Epithelial cell of prostate (primary cell): Measurements from ENCODE around the gene TUBA1A.
A peak's percentile ranks its signal among the peaks of the same experiment; 100 is the strongest.
"Not testable (repeated sequence)": the region's sequence is repeated elsewhere in the genome, so short reads cannot be mapped to it uniquely, and the experiment has no call there.

Experiments used
- DNase-seq: peaks from one replicate; pipeline ENCODE4 v3.0.0-alpha.2; 2011; ENCODE audit warnings: low read depth, low spot score
- H3K27ac ChIP-seq: fragments of 450-650 bp; 2 replicates; pipeline ENCODE4 v1.5.1; 2017; ENCODE audit warnings: mild to moderate bottlenecking

TUBA1A gene

GRCh38 chr12:49188916-49189367 lies at the start of gene TUBA1A:
Gene TUBA1A (minus strand): TSS chr12:49189080. CDS start chr12:49188979, 101 bp downstream.
- peak; percentile 89 for DNase-seq
- H3K27ac ChIP-seq: peak within 1 kb of the TSS; percentile 64

DNA sequence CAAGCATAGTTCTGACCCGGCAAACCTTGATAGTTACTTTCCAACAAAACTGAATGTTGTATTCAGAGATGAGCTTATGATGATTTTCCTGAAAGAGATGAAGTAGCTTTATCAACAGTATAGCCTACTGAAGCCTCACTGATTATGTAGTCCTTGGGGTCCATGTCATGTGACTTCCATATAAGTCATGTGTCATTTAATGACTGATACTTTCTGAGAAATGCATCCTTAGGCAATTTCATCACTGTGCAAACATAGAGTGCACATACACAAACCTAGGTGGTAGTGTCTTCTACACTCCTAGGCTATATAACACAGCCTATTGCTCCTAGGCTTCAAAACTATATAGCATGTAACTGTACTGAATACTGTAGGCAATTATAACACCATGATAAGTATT lies 47.5 kb upstream of the TUBA1A start:
- no peak overlapping the region for H3K27ac ChIP-seq
- DNase-seq: no peak

GRCh38 chr12:49233842-49234526 lies 45.1 kb upstream of the TUBA1A start:
- H3K27ac ChIP-seq: peak overlapping the region; percentile 80
- DNase-seq: no peak

- H3K27ac ChIP-seq: no peak overlapping the region
- DNase-seq: no peak
These were observed 44.3 kb upstream of the TUBA1A start for GRCh38 chr12:49232940-49233841.

DNA sequence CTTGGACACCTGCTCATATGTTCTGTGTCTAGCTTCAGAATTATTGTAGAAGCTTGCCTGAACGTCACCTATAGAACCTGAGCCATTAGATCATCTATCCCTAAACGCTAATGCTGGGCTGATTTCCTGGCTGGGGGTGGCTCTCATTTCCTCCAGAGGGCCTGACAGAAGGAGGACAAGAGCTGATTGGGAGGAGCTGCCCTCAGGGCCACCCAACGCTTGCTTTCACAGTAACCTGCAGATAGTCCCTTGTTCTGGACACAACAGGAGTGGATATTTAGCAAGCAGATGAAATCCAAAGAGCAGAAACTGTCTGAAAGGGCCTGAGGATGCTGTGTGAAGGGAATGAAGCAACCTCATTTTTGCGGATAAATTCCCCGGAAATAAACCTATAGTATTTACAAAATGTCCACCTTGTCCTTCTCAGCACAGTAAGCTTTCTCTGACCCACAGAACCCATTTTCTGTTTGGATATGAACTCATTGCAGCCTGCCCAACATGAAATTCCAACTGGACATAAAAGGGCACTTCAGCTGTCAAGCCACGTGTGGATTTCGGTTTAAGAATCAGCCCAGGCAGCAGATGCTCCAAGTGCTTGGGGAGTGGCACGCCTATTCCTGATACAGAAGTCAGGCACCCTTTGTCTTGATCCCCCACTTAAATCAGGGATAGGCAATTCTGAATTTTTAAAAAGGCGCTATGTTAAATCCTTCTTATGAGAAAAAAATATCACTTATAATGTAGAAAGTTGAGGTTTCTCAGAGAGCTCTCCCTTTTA lies 43.2 kb upstream of the TUBA1A start:
- no peak overlapping the region for H3K27ac ChIP-seq
- DNase-seq: no peak

DNA sequence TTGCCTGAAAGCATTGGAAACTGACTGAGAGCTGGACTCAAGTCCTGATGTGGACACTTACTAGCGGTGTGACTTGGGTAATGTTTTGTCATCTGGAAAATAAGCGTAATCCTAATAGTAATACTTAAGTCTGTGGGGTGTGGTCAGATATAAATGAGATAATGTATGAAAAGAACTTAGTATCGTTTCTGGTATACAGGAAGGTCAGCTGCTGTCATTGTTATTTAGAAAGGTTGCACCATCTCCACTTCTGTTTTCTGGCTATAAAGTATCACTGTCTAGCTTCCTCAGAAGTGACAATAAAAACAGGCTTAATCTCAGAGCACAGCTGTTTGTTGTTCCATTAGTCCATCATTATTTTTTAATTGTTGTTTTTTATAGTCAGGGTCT lies 41.9 kb upstream of the TUBA1A start:
- no peak overlapping the region for H3K27ac ChIP-seq
- no peak for DNase-seq

GRCh38 chr12:49230176-49230804 lies 41.4 kb upstream of the TUBA1A start:
- DNase-seq: no peak
- no peak overlapping the region for H3K27ac ChIP-seq

- no peak for DNase-seq
These were observed 39.8 kb upstream of the TUBA1A start for GRCh38 chr12:49228653-49229052.

GRCh38 chr12:49227713-49228112 lies 38.8 kb upstream of the TUBA1A start:
- no peak for DNase-seq
- no peak overlapping the region for H3K27ac ChIP-seq

More at GRCh38 chr12:49228653-49229052, 39.8 kb upstream of the TUBA1A start:
- H3K27ac ChIP-seq: no peak overlapping the region

DNA sequence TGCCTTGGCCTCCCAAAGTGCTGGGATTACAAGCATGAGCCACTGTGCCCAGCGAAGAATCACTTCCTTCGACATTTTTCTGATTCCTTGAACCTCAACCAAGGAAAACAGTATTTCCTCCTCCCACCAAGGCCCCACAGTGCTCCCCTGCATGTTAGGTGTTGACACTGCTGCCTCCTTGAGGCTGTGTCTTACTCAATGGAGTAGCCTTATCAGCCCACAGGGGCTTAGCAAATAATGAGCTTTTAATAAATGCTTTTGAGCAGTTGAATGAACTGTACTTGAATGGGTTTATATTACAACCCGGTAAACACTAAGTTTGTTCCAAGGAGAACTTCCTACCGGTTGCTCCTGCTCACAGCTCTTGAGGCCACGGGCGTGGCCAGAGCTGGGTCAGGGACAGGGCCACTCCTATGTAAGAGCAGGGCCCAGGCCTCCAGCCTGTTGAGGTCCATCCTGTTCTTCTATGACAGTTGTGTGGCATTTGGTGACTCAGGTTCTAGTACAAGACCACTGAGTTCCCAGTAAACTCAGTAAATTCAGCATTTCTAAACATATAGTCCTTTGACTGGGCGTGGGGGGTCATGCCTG lies 36.8 kb upstream of the TUBA1A start:
- H3K27ac ChIP-seq: no peak overlapping the region
- DNase-seq: no peak

- DNase-seq: no peak
- no peak overlapping the region for H3K27ac ChIP-seq
These were observed 34.9 kb upstream of the TUBA1A start for GRCh38 chr12:49223590-49224369.

DNA sequence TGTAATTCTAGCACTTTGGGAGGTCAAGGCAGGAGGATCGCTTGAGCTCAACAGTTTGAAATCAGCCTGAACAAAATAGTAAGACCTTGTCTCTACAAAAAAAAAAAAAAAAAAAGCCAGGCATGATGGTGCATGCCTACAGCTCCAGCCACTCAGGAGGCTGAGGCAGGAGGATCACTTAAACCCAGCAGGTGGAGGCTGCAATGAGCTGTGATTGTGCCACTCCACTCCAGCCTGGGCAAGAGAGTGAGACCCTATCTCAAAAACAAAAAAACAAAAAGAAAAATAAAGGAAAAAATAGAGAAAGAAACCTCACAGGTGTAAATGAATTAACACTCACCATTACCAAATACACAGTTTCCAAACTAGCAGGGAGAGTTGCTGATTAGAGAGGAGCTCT lies 34.2 kb upstream of the TUBA1A start:
- H3K27ac ChIP-seq: no peak overlapping the region
- DNase-seq: no peak

DNA sequence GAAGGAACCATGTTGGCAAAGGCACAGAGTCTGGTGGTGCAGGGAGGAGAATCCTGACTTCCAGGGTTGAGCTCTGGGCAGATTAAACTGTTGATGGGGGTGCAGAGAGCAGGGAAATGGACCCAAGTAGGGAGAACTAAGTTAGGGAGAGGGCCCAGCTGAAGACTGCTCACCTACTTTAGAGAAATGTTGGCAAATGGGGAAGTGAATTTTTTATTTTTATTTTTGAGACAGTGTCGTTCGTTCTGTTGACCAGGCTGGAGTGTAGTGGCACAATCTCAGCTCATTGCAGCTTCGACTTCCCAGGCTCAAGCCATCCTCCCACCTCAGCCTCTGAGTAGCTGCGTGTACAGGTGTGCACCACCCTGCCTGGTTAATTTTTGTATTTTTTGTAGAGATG lies 32.1 kb upstream of the TUBA1A start:
- no peak for DNase-seq
- H3K27ac ChIP-seq: no peak overlapping the region

DNA sequence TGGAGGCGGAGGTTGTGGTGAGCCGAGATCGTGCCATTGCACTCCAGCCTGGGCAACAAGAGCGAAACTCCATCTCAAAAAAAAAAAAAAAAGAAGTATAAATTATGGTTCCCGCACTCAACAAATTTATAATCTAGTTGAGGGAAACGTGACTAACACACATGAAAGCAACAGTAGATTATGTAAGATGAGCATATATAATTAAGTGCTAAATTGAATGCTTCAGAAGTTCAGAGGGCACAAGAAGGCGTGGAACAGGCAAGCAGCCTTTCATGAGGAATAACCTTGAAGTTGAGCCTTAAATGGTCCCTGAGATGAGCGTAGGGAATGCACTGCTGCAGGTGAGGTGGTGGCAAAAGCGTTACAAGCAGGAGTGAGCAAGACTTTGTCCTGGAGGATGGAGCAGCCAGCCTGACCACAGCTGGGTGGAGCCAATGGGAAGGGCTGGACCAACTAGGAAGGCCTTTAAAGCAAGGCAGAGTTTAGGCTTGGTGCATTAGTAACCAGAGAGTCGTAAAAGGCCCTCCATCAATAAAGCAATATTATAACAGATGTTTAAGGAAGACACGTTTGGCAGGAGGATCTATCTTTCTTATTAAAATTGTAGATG lies 30.6 kb upstream of the TUBA1A start:
- H3K27ac ChIP-seq: no peak overlapping the region
- DNase-seq: no peak

GRCh38 chr12:49212572-49212971 lies 23.7 kb upstream of the TUBA1A start:
- DNase-seq: no peak

GRCh38 chr12:49210703-49211102 lies 21.8 kb upstream of the TUBA1A start:
- not testable (repeated sequence) for DNase-seq, H3K27ac ChIP-seq

More at GRCh38 chr12:49212572-49212971, 23.7 kb upstream of the TUBA1A start:
- no peak overlapping the region for H3K27ac ChIP-seq

DNA sequence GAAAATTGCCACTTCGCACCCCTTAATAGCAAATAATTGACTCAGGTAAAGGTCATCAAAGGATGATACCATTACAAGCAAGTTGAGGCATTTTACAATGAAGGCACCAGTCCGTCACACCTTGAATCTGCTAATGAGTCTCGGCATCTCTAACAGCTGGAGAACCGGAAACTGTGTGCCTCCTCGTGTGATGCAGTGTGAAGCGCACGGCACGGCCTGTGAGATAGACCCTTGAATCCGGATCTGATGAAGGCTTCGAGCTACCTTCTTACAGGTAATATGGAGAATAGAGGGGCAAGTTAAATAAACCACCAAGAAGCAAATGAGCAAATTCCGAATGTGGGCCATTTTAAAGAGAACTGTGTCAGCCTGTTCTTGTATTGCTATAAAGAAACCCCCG lies 19.8 kb upstream of the TUBA1A start:
- DNase-seq: no peak

DNA sequence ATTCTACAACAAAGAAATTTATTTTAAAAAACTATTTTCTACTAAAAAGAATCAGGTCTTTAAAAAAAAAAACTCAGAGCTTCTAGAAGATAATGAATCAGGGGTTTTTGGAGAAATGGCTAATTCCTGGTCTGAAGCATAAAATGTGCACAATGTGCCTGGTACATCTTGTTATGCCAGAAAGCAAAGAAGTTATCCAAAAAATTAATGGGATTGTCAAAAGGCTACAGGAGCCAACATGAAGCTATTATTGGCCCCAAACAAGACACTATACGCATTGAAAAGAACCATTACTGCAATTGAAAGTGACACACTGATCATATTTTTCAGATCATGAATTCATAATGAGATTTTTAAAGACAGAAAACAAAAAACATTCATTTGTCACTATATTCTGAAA lies 19.3 kb upstream of the TUBA1A start:
- no peak for DNase-seq
- no peak overlapping the region for H3K27ac ChIP-seq

More for the DNA sequence above, 19.8 kb upstream of the TUBA1A start:
- H3K27ac ChIP-seq: no peak overlapping the region

DNA sequence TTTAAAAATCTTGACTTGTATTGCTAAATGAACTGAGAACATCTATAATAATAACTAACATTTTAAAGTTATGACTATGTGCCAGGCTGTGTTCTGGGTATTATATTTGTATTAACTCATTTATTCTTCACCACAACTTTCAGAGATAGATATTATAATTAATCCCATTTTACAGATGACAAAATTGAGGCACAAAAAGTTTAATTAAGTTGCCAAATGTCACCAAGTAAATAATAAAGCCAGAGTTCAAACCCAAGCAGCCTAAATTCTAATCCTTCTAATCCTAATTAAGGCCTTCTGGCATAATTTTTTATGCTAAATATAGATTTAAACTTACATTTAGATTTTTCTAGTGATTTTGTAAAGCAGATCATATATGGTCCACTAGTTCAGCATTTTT lies 17.5 kb upstream of the TUBA1A start:
- H3K27ac ChIP-seq: no peak overlapping the region
- no peak for DNase-seq
